Small intestine (tissue), 7 donors: ENCODE data around the gene SOD2. TPM values are rescaled to one million over a fixed set of nuclear protein-coding genes. Genes with fewer than 3 reads are reported as not detected.
"Not testable (repeated sequence)": the region's sequence is repeated elsewhere in the genome, so short reads cannot be mapped to it uniquely, and the experiment has no call there.

Experiments
- DNase-seq, 2 donors: peaks; one replicate each; pipeline versions ENCODE4 v3.0.0 to v3.0.0-alpha.2; 2013
- FAIRE-seq: peaks from 2 replicates; lab custom pipeline; 2012; peaks lifted over from hg19 to GRCh38; lab: Jason Lieb, UNC
- H3K27ac ChIP-seq, 3 donors: one replicate each; pipeline ENCODE4 v1.5.1; 2013; ENCODE audit warnings: low read length in 2 of 3, mild to moderate bottlenecking in 2 of 3, control low read depth in 1 of 3, inconsistent platforms in 1 of 3, low read depth in 1 of 3, moderate library complexity in 1 of 3
- H3K27me3 ChIP-seq, 3 donors: one replicate each; pipeline ENCODE4 v1.6.1; 2013; ENCODE audit warnings: low read length in 3 of 3, inconsistent platforms in 1 of 3; ENCODE audit not compliant: control insufficient read depth in 3 of 3, insufficient read depth in 3 of 3
- H3K36me3 ChIP-seq, 3 donors: one replicate each; pipeline ENCODE4 v1.6.1; 2013; ENCODE audit warnings: low read length in 3 of 3, inconsistent platforms in 1 of 3, low read depth in 1 of 3, mild to moderate bottlenecking in 1 of 3, moderate library complexity in 1 of 3; ENCODE audit not compliant: control insufficient read depth in 3 of 3, insufficient read depth in 2 of 3
- H3K4me1 ChIP-seq, 3 donors: one replicate each; pipeline ENCODE4 v1.6.1; 2013; ENCODE audit warnings: low read length in 2 of 3, inconsistent platforms in 1 of 3, low read depth in 1 of 3, mild to moderate bottlenecking in 1 of 3, moderate library complexity in 1 of 3; ENCODE audit not compliant: control insufficient read depth in 3 of 3, insufficient read depth in 2 of 3
- H3K4me3 ChIP-seq, 3 donors: one replicate each; pipeline ENCODE4 v1.5.1; 2013; ENCODE audit warnings: low read length in 3 of 3, control low read depth in 1 of 3, inconsistent platforms in 1 of 3, low read depth in 1 of 3, mild to moderate bottlenecking in 1 of 3, moderate library complexity in 1 of 3
- H3K9me3 ChIP-seq, 2 donors: one replicate each; pipeline ENCODE4 v1.6.1; 2013; ENCODE audit warnings: low read depth in 1 of 2, low read length in 1 of 2; ENCODE audit not compliant: control insufficient read depth in 2 of 2, insufficient read depth in 1 of 2
- WGBS, 3 donors: extraction: QIAGEN DNeasy Blood & Tissue Kit; methylation state at CpG; one replicate each; pipeline ENCODE4 v1.1.7; 2013; 5-methylcytosine and 5-hydroxymethylcytosine counted together
- polyA plus RNA-seq, 4 donors: library from polyadenylated mRNA; stranded (reverse) in 3 of 4; unstranded in 1 of 4; fragments of 200-250 nt in 3 of 4; fragments of 120-200 nt in 1 of 4; gene quantifications; one replicate each; pipeline versions ENCODE4 v1.2.1 to v1.2.3, GENCODE V29; 2013
- donor health status: healthy with polysubstance abuse.
- donor health status: control.
- donor health status: control.
- donor health status: Bipolar disorder and iron deficiency.
- donor health status: healthy.

The SOD2 gene
- polyA plus RNA-seq, 4 donors, result 81.6 to 250 (median 140) TPM

DNA sequence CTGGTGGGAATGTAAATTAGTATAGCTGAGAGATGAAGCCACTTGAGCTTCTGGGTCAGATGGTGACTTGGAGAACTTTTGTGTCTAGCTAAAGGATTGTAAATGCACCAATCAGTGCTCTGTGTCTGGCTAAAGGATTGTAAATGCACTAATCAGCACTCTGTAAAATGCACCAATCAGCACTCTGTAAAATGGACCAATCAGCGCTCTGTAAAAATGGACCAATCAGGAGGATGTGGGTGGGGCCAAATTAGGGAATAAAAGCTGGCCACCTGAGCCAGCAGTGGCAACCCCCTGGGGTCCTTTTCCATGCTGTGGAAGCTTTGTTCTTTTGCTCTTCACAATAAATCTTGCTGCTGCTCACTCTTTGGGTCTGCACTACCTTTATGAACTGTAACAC is 31.1 kb downstream of the SOD2 start:
- 96 to 100% (median 100%) methylated on average over 1 of the region's 1 CpG for WGBS, 3 donors
- H3K9me3 ChIP-seq, DNase-seq, H3K4me3 ChIP-seq, H3K4me1 ChIP-seq, H3K27ac ChIP-seq, FAIRE-seq, H3K36me3 ChIP-seq, H3K27me3 ChIP-seq: not testable (repeated sequence)

GRCh38 chr6:159655409-159655988 is 37.5 kb downstream of the SOD2 start:
- no peak for FAIRE-seq
- no peaks in the 10 kb centered on the region for H3K36me3 ChIP-seq
- 79 to 88% (median 85%) methylated on average over 9 of the region's 9 CpGs for WGBS, 3 donors
- DNase-seq, result no peak
- no peak overlapping the region for H3K4me3 ChIP-seq
- no peak overlapping the region for H3K27ac ChIP-seq
- H3K27me3 ChIP-seq, result no peaks in the 10 kb centered on the region
- no peaks in the 10 kb centered on the region for H3K4me1 ChIP-seq
- H3K9me3 ChIP-seq, result no peaks in the 10 kb centered on the region

DNA sequence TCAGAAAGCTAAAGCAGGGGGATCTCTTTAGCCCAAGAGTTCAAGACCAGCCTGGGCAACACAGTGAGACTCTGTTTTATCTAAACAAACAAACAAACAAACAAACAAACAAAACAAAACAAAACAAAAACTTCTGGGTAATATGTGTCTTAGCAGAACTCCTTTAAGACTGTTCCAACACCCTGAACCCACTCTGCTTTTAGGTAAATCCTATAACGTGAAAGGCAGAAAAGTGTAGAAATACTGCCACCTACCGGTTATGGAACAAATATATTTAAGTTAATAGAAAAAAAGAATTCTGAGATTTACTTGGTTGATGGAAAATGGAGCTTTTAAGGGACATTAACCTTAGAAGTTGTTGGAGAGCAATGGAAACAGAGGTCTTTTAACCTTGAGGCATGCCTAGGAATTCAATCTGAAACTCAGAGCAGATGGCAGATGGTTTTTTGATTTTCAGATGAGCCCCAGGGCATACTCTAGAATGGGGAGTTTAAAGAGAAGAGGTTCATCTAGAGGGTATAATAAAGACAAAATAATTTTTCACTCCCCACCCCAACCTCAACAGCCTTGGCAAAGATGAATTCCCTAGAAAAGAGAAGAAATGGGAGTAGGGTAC is 38.5 kb downstream of the SOD2 start:
- H3K4me1 ChIP-seq, result no peaks in the 10 kb centered on the region
- no peak overlapping the region for H3K4me3 ChIP-seq
- H3K27me3 ChIP-seq, result no peaks in the 10 kb centered on the region
- H3K9me3 ChIP-seq, result no peaks in the 10 kb centered on the region
- no peak for FAIRE-seq
- 0 to 1% (median 0%) methylated on average over 2 of the region's 2 CpGs for WGBS, 3 donors
- no peaks in the 10 kb centered on the region for H3K36me3 ChIP-seq
- H3K27ac ChIP-seq, result no peak overlapping the region
- DNase-seq, result peak; percentile 43 to 51

DNA sequence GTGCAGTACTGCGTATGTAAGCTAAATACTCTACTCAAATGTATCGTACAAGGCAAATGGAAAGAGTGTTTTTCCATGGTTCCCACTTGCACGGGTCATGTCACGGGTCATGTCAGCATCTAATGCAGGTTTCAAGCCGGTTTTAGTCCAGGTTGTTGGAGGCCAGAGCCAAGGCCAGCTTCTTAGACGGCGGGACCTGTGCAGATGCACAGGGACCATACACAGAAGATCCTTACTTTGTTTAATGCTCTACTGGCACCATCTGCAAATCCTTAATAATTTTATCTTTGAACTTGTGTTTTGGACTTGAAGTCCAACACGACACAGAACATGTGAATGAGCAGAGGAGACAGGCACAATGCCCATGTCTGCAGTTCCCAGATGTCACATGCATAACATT is 42.7 kb downstream of the SOD2 start:
- H3K36me3 ChIP-seq, result no peaks in the 10 kb centered on the region
- no peaks in the 10 kb centered on the region for H3K9me3 ChIP-seq
- WGBS, 3 donors, result 92 to 98% (median 96%) methylated on average over 8 of the region's 8 CpGs
- no peak overlapping the region for H3K27ac ChIP-seq
- FAIRE-seq (no peak), DNase-seq (no peak)
- no peak overlapping the region for H3K4me3 ChIP-seq
- no peaks in the 10 kb centered on the region for H3K4me1 ChIP-seq
- H3K27me3 ChIP-seq, result no peaks in the 10 kb centered on the region

DNA sequence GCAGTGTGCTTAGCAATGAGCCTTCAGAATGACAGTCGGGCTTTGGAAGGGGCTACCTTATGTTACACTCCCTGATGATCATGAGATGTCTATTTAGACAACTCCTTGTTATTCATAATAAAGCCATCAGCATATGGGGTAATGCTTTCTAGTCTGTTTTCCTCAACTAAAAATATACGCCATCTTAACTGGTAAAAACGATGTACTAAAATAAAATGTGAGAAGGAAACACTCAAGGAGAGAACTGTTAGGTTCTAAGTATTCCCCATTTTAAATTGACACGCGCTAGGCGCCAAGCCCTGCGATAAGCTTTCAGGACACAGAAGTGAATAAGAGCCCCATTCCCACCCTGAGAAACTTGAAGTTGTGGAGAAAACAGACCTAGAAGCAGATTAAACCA is 43.6 kb downstream of the SOD2 start:
- 92 to 94% (median 93%) methylated on average over 7 of the region's 7 CpGs for WGBS, 3 donors
- Histone ChIP-seq H3K9me3 (no peaks in the 10 kb centered on the region), H3K27ac (no peak overlapping the region), H3K27me3 (no peaks in the 10 kb centered on the region), H3K4me3 (no peak overlapping the region), H3K4me1 (no peaks in the 10 kb centered on the region), H3K36me3 (no peaks in the 10 kb centered on the region)
- FAIRE-seq (no peak), DNase-seq (no peak)

DNA sequence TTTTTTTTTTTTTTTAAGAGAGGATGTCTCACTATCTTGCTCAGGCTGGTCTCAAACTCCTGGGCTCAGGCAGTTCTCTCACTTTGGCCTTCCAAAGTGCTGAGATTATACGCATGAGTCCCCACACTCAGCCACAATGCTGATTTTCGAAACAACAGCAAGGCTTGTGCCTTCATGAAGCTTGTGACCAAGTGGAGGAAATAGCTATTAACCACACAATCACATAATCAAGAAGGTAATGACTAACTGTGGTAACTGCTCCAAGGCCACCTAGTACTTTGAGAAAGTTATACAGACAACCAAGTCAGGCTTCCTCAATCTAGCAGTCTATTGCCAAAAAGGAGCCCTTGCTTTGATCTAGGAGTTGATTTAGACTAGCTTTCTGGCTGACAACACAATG is 46.3 kb downstream of the SOD2 start:
- FAIRE-seq, result no peak
- Histone ChIP-seq H3K27me3 (no peaks in the 10 kb centered on the region), H3K4me1 (no peaks in the 10 kb centered on the region), H3K27ac (no peak overlapping the region), H3K36me3 (no peaks in the 10 kb centered on the region), H3K4me3 (no peak overlapping the region), H3K9me3 (peaks cover 0 to 3% of the 10 kb centered on the region in 2 donors)
- DNase-seq, result no peak
- 68 to 83% (median 73%) methylated on average over 2 of the region's 2 CpGs for WGBS, 3 donors

- H3K27me3 ChIP-seq, result no peaks in the 10 kb centered on the region
- FAIRE-seq, result no peak
- H3K9me3 ChIP-seq, result peaks cover 0 to 7% of the 10 kb centered on the region in 2 donors
- no peaks in the 10 kb centered on the region for H3K4me1 ChIP-seq
- 85 to 97% (median 90%) methylated on average over 1 of the region's 1 CpG for WGBS, 3 donors
- no peak for DNase-seq
- no peak overlapping the region for H3K4me3 ChIP-seq
- no peaks in the 10 kb centered on the region for H3K36me3 ChIP-seq
- no peak overlapping the region for H3K27ac ChIP-seq
Observed at GRCh38 chr6:159646116-159646515, 46.9 kb downstream of the SOD2 start.

DNA sequence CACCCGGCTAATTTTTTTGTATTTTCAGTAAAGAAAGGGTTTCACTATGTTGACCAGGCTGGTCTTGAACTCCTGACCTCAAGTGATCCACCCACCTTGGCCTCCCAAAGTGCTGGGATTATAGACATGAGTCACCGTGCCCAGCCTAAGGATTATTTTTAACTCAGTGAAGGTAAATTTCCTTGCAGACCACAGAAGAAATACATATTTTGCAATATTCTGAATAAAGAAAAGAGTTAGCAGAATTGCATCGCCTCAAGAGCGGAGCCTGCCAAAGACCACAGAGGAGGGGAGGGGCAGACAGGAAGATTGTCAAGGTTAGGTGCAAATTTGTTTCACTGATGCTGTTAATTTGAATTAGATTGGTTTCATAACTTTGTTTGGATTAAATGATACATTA is 47.4 kb downstream of the SOD2 start:
- FAIRE-seq, result no peak
- Histone ChIP-seq H3K4me3 (no peak overlapping the region), H3K9me3 (peaks cover 0 to 11% of the 10 kb centered on the region in 2 donors), H3K27ac (no peak overlapping the region), H3K36me3 (no peaks in the 10 kb centered on the region), H3K27me3 (no peaks in the 10 kb centered on the region), H3K4me1 (no peaks in the 10 kb centered on the region)
- no peak for DNase-seq
- 79 to 86% (median 82%) methylated on average over 4 of the region's 4 CpGs for WGBS, 3 donors
